ENCODE measurements around the gene FRMD3. TPM values are rescaled to one million over a fixed set of nuclear protein-coding genes. Genes with fewer than 3 reads are reported as not detected.
A peak's percentile ranks its signal among the peaks of the same experiment; 100 is the strongest.

FRMD3 gene
- 0.76 and 2.8 TPM in 2 replicates for total RNA-seq

DNA sequence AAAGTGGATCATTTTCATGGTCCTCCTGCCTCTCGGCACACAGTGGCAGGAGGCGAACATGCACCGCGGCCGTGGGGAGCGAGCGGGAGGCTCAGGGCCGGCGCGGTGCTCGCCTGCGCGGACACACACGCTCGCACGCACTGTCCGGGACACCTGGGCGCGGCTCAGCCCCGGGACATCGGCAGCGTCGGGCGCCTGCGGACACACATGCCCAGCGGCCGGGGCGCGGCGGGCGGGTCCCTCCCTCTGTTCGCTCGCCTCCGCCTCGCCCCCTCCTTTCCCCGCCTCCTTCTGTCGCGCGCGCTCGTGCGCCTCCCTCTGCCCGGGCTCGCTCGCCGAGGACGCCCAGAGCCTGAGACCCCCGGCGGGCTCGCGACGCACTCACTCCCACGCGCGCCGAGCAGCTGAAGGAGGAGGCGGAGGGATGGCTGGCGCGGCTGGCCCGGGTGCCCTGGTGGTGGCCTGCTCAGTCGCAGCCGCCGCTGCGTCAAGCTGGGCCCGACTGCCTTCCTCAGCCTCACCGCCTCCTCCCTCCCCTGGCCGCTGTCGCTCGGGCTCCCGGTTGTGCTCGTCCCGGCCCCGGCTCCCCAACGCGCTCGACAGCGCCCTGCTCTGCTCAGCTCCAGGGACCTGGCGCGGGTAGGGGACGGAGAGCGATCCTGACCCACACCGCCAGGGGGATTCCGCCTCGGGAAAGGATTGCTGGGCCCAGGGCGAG, at the start of gene FRMD3:
Gene FRMD3, minus strand, starts transcription at position 230 of the 718 bp plus-strand sequence. Its CDS starts 170 bp downstream, at position 60.
- DNase-seq (ENCODE audit: low read depth in 2 of 2), result peak; percentile 55 to 85

DNA sequence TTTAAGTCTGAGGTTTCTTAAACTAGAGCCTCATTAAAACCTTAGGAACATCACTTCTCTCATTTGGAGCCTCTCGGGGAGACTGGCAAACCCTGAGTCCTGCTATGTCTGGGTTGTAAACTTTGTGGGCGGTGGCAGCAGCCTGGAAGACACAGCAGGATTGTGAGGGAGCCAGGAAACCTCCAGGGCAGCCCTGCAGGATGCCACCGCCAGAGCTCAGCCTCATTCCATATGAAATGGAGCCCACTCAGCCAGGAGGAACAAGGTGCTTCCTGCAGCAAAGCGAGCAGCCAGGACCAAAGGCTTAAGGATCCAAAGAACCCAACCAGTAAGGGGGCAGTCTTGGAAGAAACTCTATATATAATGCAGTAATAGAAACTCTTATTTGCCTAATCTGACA, 46.8 kb upstream of the FRMD3 start:
- DNase-seq (ENCODE audit: low read depth in 2 of 2), result no peak

DNA sequence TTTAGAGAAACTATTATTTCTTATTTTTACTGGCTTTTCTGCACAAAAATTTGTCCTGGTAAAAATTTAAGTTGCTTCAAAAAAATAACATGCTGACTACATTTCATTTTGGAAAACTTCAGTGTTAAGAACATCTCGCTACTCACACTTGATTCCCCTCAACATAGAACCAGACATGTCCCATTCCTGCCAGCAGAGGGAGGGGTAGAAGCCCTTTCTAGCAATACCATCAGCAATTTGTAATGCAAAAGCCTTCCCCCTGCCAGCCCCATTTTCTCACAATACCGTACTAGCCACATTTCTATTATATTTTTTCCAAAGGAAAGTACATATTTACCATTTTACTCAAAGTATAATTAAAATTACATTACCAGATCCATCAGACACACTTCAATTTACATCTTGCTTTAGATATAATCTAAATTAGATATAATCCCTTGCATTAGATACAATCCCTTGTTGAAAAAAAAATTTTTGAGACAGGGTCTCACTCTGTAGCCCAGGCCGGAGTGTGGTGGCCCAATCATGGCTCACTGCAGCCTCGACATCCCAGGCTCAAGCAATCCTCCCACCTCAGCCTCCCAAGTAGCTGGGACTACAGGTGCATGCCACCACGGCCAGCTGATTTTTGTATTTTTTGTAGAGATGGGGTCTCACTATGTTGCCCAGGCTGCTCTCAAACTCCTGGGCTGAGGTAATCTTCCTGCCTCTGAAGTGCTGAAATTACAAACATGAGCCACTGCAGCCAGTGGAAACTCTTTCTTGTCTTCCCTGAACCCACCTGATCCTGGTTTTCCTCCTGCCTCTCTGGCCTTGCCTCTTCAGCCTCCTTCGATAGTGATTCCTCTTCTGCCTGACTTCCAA, 45.2 kb upstream of the FRMD3 start:
- peak; percentile 30 to 61 for DNase-seq (ENCODE audit: low read depth in 2 of 2)

DNA sequence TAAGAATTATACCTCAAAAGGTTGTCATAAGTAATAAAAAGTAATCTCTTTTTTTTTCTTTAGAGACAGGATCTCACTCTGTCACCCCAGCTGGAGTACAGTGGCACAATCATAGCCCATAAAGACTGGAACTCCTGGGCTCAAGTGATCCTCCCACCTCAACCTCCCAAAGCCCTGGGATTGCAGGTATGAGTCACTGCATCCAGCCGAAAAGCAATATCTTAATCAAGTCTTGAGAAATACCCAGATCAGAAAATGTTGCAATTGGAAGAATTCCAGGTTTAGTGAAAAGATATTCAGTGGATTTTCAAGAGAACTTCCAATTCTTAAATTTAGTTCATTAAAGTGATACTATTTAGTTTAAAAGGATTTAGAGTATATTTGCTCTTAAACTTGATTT, 43.8 kb upstream of the FRMD3 start:
- DNase-seq (ENCODE audit: low read depth in 2 of 2), result no peak

DNA sequence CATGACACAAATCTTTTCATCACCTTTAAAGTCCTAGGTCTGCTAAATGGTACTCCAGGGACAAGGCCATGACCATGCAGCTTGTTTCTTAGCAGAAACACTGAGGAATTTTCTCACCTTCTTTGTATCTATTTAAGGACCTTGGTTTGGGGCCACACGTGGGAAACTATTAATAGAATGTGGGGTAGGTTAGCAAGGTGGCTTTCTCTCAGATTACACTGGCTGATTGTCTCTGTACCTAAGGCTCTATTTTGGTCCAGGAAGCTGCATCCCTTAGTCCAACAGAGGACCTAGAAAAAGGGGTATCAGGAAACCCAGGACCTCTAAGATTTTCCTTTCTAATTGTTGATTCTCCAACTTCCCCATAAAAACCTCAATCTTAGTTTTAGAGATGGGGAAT, 36.3 kb upstream of the FRMD3 start:
- no peak for DNase-seq (ENCODE audit: low read depth in 2 of 2)

DNA sequence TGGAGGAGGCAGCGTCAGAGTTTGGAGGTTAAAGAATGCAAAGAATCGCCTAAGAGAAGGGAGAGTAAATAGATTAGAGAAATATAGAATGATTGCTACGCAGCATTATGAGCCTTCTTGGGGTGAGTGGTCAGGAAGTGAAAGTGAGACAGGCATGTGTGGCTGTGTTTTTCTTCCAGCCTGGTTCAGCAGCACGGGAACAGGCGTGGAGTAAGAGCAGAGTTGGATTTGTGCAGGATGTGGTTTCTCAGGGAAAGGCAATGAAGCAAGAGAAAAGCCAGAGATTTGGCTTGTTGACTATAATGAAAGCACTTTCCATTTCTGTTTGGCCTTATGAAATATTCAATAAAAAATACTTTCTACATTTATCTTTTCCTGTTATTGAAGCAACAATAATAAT, 34.3 kb upstream of the FRMD3 start:
- peak in 1 of 2 donors; percentile 30 for DNase-seq (ENCODE audit: low read depth in 2 of 2)

DNA sequence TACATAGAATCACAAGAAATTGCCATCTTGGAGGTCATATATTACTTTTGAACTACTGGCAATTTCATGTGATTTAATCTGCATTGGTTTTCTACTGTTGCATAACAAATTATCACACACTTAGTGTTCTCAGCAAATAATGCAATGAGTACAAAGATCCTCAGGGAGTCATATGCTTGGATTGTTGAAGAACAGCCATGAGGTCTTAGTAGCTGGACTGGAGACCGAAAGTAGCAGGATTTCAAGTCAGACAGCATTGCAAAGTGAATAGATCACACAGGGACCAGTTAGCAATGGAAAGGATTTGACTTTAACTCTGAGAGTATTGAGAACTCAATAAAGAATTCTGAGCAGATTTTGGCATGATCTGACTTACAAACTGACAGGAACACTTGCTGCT, 32.2 kb upstream of the FRMD3 start:
- no peak for DNase-seq (ENCODE audit: low read depth in 2 of 2)

DNA sequence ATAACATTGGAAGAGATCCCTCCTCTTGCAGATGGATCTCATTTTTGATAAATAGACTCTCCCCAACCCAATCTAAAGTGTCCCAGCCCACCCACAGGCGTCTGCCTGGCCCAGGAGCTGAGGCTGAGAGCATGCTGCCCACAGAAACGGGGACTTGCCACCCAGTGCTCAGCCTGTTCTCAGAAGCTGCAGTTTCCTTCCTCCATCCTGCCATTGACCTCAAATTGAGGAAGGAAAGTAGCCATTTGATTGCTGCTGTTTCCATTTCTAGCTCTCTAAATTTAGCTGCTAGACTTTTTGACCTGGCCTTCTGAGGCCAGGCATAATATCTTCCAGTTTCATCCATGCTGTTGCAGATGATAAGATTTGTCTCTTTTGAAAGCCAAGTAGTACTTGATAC, 31.1 kb upstream of the FRMD3 start:
- no peak for DNase-seq (ENCODE audit: low read depth in 2 of 2)

DNA sequence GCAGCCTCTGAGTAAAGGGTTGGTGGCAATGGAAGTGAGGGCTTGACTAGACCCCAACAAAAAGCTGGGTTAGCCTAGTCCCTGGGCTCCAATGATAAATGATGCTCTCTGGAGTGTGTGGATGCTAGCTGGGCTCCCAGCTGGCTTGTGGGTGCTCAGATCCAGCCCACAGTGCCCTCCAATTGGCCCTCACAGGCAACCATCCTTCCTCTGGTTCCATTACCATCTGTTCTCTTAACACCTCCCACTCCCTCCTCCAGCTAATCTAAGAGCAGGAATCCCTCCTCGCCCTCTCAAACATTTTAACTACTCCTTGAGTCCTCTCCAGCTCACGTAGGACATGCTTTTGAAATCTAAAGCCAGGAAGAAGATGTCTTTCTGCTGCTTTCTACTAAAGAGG, 25.2 kb upstream of the FRMD3 start:
- no peak for DNase-seq (ENCODE audit: low read depth in 2 of 2)

DNA sequence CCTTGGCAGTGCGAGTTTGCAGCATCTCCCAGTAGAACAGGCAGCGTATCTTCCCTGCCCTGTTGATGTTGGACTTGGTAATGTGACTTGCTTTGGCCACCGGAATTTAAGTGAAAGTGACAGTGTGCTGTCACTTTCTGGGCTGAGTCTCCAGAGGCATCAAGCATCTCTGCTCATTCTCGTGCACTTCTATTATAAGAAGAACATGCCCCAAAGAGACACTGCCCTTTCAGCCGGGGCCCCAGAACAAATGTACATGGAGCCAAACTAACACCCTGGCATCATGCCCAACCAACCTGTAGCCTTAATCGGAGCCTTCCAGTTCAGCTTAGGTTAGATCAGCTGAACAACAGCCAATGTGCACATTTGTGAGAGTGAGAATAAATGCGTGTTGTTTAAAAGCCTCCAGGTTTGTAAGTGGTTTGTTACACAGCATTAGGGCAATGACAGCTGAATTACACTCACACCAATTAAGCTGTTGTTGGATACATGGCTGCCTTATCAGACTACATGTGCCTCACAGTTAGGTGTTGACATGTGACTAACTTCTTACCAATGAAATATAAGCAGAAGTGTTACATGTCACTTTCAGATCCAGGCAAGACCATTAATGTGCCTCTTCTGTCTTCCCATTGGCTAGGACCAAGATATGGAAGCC, 22.1 kb upstream of the FRMD3 start:
- DNase-seq (ENCODE audit: low read depth in 2 of 2), result no peak

DNA sequence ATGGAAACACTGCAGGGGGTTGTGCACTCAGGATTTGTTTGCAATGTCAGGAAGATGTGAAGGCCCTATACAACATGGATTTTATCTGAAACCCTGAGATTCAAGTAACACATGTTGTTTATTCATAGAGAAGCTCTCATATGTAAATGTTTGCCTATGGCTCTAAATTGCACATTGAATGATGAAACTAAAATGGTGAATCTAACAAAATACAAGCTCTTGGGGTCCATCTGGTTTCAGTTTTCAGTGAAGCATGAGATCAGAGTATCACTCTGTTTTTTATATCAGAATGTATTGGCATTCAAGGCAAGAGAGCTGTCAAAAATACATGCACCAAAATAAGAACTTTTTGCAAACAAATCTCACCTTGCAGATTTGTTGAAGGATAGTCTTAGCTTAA, 19.6 kb upstream of the FRMD3 start:
- no peak for DNase-seq (ENCODE audit: low read depth in 2 of 2)

DNA sequence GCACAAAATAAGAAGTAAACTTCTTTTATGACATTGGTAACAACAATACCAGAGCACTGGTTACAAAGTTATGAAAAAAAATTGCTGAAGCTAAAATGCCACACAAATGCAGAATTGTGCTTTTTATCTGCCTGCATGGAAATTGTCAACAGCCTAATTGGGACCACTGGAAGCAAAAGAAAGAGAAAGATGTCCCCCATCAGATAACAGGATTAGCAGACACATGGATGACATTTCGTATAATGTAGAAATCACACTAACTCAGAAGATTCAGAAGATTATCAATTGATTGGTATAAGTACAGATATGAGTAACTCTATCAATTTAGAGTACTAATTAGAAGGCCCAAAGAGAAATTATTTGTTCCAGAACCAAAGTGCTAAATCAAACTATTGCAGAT, 19.1 kb upstream of the FRMD3 start:
- no peak for DNase-seq (ENCODE audit: low read depth in 2 of 2)

DNA sequence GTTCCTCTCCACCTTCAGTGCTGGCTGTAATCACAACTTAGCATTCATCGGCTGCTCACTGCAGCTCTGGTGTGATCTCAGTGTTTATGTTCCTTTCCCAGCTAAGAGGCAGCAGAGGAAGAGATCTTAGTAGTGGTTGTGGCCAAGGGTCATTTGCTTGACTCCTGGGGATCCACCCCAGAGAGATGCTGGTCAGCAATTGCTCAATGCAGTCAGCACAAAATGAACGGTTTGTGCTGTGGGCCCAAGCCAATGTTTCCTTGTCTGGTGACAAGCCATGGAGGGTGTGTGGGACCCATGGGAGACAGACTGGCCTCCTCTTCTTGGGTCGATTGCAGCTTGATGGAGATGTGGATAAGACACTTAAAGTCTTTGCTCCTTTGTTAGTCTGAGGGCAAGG, 16.1 kb upstream of the FRMD3 start:
- DNase-seq (ENCODE audit: low read depth in 2 of 2), result no peak

DNA sequence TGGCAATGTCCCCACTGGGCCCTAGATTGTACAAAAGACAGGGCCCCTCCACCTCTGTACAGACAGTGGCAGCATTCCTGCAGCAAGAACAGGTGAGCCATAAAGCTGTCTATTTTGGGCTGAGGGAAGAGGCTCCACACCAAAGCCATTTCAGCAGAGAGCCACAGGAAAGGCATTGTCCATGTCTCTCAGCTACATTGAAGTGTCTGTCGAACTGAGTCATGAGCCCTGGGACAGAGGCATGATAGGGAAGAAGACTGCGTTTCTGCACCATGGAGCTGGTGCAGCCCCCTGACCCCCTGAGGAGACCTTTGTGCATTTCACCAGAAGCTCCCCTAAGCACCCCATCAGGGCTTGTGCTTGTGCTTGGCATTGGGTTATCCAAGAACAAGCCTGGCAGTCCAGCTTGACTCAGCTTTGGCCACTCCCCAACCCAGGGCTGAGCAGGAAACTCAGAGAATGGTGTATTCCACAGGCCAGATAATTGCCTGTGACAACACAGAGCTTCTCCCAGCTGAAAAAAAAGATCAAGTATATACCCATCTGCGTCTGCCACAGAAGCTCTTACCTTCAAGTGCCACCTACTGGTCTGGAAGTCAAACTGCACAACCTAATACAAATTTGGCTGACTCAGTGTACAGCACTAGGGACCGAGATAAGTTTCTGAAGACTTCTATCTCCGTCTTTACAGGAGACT, 5.9 kb upstream of the FRMD3 start:
- DNase-seq (ENCODE audit: low read depth in 2 of 2), result peak; percentile 68 to 85

DNA sequence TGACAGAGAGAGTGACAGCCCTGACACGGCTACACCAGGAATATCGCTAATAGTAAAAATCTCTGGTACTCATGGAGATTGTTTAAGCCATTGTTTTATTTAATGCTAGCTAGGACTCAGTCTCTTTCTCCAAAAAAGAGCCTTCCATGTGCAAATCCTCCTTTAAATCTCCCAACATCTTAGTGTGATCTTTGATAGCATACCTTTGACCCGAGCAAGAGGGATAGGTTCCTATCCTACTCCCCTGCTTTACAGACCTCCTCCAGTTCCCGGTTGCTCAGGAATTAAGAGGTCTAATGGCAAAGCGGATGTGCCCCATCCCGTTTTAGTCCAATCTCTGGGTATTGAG, 663 bp upstream of the FRMD3 start:
- DNase-seq (ENCODE audit: low read depth in 2 of 2), result no peak

DNA sequence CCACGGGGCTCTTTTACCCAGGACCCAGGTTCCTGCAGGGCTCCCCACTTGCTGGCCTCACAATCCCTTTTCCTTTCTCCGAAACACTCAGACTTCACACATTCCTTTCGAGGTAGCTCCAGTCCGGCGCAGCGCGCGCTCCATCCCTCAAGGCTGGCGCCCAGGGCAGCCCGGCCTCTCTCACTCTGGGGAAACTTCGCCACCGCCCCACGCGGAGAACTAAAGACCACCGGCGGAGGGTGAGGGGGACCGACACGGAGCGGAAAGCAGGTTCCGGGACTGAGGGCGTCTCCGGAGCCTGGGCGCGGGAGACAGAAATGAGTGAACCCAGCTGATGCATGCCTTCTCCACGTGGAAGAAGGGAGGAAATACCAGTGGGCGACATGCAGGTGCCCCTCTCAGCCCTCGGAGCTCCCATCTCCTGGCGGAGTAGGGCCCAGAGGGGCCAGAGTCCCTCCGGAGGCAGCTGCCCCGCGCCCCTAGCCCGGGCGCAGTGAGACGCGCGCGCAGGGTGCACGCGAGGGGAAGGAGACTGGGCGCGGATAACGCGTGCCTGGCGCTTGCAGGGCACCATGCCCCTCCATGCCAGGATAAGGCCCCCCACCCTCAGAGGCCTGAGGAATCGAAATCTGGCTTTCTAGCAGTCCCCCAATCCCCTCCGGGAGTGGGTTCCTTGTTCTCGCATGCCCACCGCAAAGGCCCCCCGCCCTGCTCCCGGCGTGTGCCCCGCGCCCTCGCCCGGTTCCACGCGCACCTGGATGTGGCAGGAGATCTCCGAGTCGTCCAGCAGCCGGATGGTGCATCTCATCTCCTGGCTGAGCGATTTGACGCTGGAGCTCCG, 650 bp downstream of the FRMD3 start:
- peak in 1 of 2 donors; percentile 5 for DNase-seq (ENCODE audit: low read depth in 2 of 2)

DNA sequence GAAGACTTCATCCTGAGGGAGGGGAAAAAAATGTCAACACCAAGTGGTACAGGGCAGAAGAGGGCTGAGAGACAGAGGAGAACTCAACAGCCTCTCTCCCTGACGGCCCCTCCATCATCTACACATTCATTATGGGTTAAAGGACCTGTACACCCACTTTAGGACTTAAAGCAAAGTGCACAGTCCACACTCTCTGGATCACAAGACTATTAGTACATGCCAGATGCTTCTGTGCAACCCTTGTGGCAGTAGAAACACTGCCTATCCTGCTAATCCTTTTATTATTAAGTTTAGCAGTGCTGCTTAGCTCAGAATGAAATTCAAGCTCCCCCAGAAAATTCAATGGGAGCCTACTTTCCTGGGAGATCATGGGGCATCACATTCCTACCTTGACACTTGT, 1.9 kb downstream of the FRMD3 start:
- DNase-seq (ENCODE audit: low read depth in 2 of 2), result no peak

DNA sequence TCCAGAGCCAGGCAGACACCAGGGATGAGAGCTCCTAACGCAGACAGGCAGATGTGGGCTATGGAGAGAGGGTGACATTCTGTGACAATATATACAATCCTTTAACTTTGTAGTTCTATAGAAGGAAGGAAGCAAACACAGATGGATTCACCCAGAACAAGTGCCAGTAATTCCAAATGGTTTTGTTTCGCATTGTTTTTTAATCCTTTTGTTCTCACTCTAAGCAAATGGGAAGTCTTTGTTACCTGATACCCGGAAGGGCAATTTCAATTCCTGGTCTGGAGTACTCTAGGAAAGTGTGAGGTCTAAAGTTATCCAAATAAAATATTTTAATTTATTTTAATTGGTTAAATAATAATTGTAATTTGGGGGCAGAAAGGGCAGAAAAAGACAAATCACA, 2.5 kb downstream of the FRMD3 start:
- DNase-seq (ENCODE audit: low read depth in 2 of 2), result peak; percentile 45 to 58

DNA sequence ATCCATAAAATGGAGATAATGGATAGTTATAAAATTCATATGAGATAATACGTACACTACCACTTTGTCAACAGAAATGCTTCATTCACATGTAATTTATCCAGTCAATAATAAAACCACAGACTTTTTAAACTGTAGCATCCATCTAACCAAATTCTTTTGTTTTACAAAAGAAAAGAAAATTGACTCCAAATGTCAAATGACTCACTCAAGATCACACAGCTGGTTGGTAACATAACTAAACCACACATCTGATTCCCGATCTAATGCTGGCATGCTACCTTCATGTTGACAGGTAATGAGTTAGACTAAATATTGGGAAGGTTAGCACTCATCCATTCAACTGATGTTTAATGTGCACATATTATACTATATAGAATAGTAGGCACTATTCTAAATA, 4.9 kb downstream of the FRMD3 start:
- no peak for DNase-seq (ENCODE audit: low read depth in 2 of 2)

DNA sequence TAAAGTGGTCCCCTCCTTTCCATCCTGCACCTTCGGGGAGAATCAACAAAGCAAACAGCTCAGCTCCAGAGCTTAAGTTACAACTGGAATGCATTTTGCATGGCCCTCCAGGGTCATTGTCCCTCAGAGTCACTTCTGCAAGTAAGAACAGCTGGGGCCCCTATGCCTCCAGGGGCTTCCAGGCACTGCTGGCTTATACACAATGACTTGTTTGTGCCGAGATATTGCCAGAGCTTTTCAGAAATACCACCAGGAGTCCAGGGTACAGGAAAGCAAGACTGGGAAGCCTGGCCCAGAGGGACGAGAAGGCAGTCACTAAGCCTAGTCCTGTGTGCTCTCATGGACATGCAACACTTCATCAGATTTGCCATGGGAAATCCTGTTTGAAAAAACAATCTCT, 11.3 kb downstream of the FRMD3 start:
- no peak for DNase-seq (ENCODE audit: low read depth in 2 of 2)

DNA sequence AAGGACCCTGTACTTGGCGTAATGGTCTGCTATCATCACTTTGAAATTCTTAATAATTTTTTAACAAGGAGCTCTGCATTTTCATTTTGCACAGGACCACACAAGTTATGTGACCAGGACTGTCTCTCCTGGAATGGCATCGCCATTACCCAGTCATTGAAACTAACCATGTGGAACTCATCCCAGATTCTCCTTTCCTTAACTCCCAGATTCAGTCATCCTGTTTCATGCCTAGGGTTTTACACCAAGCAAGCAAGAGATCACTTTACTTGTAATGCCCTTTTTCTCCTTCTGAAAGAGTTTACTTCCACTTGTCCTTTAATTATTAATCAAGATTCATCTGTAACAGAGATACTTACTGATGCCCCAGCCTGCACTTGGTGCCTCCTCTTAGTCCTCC, 12.0 kb downstream of the FRMD3 start:
- no peak for DNase-seq (ENCODE audit: low read depth in 2 of 2)

Measured in dermis microvascular lymphatic vessel endothelial cell (primary cell).